NCI-H2029 (cell line): ENCODE data around the gene AHCYL2.
A peak's percentile ranks its signal among the peaks of the same experiment; 100 is the strongest.

Experiments
- DNase-seq: peaks from one replicate; lab custom pipeline; 2025; lab: John Stamatoyannopoulos, UW

The AHCYL2 gene

DNA sequence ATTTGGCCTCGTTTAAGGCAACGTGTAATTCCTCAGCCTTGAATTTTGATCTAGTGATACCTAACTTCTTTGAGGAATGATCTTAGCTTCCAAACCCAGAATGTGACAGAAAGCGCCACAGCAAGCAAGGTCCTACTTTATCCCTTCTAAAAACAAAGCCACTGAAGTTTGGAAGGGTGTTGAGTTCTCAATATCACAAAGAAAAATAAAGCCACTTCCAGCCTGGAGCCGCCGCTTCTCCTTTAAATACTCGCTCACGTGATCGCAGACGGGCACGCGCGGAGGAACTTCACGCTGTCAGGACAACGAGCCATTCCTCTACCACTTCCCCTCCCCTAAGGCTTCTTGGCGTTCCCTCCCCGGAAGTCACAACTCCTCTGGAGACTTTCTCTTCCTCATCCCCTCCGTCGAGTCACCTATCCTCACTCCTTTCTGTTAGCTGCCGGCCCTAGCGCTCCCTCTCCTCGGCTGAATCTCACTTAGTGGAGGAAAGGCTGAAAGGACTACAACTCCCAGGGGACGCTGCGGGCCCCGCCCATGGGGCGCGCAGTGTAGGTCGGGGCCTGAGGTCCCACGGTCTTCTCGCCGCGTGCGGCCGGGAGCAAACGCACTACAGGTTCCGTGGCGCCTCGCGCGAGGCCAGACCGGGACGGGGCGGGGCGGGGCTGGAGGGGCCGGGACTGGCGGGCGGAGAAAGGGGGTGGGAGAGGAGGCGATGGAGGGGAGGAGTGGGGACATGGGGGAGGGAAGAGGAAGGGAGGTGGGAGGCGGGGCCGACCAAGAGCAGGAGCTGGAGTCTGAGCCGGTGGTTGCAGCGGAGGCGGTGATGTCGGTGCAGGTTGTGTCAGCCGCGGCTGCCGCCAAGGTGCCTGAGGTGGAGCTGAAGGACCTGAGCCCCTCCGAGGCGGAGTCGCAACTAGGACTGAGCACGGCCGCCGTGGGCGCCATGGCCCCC is at the start of gene AHCYL2:
Gene AHCYL2, plus strand, starts transcription at position 780 of the 955 bp plus-strand sequence.
- peak; percentile 94 for DNase-seq

DNA sequence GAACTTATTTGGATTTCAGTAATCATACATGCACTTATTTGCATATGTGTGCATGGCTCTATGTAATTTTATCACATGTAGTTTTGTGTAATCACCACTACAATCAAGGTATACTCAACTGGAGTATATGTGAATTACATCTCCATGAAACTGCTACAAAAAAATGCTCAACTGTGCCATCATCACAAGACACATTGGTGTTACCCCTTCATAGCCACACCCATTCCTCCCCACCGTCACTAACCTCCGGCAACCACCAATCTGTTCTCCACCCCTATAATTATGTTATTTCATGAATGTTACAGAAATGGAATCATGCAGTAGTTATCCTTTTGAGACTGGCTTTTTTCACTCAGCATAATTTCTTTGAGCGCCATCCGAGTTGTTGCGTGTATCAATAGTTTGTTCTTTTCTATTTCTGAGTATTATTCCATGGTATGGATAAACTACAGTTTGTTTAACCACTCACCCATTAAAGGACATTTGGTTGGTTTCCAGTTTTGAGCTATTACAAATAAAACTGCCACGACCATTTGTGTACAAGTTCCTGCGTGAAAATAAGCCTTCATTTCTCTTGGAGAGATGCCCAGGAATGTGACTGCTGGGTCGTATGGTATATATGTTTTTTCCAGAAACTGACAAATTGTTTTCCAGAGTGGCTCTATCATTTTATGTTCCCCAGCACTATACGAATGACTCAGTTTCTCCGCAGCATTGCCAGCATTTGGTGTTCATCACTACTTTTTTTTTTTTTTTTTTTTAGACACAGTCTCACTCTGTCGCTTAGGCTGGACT is 47.7 kb upstream of the AHCYL2 start:
- no peak for DNase-seq

DNA sequence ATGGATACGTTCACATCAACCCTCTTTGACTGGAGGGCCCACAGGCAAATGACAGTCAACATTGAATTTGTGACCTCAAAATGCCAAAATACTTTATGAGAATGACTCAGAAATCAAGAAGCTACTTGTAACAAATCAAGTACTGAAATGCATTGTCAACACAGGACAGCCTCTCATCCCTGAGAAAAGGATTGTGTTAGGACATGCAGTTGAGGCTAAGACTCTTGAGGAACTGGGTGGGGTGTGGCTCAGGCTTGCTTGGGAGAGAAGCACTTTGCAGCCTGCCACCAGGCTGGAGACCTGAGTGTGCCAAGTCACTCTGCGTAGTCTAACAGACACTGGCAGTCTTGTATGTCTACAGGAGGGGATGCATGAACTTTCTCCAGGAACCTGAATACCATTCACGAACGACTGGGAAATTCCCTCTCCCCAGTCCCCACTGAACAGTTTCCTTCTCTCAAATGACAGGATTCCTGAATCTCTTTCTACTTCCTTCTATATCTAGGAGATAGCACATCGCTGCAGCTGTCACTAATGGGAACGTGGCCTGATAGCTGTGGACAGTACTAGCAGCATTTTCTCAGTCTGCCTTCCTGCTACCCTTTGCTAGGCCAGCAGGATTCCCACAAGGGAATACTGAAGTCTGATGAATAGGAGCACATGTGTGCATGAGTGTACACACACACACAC is 39.7 kb upstream of the AHCYL2 start:
- DNase-seq: no peak

DNA sequence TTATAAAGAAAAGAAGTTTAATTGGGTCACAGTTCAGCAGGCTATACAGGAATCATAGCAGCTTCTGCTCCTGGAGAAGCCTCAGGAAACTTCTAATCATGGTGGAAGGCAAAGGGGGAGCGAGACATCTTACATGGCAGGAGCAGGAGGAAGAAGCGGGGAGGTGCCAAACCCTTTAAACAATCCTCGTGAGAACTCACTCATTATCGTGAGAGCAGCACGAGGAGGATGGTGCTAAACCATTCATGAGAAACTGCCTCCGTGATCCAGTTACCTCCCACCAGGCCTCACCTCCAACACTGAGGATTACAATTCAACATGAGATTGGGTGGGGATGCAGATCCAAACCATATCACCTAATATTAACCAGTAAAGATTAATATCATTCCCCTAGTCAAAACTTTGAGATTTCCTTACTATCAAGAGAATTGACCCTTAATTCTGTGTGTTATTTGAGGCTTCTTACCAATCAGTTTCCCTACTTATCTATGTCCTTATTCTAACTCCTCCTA is 38.0 kb upstream of the AHCYL2 start:
- no peak for DNase-seq

DNA sequence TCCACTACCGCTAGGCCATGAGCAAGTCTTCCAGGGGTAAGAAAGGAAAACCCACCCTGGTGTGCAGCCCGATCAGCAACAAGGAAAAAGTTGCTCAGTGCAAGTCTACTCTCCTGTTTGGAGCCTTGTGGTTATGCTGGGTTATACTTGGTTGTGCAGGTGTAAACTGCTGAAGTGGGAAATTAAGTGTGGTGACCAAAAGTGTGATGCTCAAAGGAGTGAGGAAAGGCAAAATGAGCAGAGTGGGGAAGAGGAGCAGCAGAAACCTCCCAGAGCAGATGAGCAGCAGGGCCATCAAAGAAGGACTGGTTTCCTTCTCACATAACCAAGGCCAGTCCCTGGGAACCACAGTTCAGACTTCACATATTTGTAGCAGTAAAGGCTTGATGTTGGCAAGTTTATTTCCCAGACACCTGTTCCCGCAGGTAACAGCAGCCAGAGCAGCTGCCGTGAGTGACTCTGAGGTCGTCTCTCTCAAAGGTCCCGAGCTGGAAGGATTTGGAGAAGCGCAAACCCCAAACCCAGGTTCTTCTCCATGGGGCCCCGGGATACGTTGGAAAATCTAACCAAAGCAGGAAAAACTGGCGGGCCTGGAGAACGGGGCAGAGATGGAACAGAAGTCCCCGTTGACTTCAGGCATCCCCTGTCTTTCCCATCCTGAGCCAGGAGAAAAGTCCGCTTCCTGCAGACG is 37.0 kb upstream of the AHCYL2 start:
- no peak for DNase-seq

DNA sequence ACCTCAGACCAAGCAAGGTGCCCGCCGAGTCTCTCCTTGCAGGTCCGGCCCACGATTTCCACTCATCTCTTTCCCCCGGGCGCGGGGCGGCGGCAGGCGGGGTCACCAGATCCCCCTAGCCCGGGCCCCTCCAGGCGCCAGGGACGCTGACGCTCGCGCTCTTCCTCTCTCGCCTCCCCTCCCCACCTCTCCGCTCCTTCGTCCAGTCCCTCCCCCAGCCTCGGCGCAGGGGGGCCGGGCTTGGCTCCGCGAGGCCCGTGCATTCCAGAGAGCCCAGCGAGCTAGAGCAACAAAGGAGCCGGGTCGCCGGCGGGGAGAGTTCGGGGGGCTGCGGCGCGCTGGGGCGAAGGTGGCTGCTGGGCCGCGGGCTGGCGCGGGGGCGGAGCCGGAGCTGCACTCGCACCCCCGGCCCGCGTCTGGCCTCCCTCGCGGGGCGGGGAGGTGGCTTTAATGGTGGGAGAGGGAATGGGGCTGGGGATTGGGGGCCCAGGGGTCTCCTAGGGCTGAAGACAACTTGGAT is 36.4 kb upstream of the AHCYL2 start, which contains the start of gene SMO:
Gene SMO, plus strand, starts transcription at position 262 of the 520 bp plus-strand sequence. CDS start 519 bp downstream, outside the sequence.
- DNase-seq: no peak

DNA sequence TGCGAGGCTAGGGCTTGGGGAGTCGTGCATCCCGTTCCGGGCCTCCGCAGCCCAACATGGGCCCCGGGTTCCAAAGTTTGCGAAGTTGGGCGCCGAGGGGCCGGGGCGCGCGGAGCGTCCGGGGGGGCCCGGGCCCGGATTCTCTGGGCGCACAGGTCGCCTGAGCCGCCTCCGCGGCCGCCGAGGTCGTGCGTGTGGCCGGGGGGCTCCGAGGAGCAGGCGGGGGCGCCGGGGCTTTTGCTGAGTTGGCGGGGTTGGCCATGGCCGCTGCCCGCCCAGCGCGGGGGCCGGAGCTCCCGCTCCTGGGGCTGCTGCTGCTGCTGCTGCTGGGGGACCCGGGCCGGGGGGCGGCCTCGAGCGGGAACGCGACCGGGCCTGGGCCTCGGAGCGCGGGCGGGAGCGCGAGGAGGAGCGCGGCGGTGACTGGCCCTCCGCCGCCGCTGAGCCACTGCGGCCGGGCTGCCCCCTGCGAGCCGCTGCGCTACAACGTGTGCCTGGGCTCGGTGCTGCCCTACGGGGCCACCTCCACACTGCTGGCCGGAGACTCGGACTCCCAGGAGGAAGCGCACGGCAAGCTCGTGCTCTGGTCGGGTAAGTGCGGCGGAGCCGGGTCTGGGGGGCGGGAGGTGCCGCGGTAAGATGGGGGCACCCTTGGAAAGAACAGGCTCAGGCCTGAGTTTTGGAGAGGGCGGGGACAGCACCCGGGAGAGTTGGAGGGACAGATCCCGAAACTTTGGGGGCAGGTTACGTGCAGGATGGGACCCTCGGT is 35.8 kb upstream of the AHCYL2 start:
- no peak for DNase-seq

DNA sequence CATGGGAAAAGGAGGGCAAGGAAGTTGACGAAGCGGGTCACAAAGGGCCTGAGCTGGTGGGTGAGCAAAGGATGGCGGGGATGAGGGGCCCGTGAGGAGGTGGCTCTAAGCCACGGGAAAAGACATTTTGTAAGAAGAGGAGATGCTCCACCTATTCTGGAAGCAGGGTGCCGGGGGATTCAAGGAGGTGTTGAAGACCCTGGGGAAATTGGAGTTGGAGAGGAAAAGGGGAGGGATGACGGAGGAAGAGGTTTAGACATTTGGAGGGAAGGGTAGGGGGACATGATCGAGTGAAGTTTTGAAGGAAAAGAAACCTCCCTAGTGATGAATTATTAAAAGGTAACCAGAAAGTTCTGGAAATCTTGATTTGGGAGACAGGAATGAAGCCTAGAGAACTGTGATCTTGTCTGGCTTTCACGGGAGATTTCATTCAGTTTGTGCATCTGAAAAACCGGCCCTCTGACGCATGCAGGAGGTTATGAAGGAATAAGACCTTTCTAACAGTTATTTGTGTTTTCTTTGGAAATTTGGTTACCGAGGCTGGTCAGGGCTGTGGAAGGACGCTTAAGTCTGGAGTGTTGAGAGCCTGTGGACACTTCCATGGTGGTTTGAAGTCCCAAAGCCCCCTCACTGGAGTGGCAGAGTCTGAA is 35.0 kb upstream of the AHCYL2 start:
- DNase-seq: no peak

DNA sequence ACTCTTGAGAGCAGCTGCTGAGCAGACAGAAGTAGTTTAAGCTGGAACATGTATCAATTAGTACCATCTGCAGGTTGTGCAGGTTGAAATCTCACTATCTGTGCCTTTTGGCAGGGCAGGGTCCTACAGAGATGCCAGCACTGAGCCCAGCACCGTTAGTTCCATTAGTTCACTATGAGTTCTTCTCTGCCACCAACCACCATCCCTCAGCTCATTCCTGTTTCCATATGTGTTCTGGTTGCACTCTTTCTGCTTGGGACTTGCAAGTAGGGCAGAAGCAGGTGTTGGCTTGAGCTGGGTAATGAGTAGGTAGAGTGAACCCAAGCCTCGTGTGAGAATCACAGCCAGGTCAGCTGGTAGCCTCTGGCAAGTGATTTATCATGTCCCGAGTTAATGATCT is 33.6 kb upstream of the AHCYL2 start:
- no peak for DNase-seq

DNA sequence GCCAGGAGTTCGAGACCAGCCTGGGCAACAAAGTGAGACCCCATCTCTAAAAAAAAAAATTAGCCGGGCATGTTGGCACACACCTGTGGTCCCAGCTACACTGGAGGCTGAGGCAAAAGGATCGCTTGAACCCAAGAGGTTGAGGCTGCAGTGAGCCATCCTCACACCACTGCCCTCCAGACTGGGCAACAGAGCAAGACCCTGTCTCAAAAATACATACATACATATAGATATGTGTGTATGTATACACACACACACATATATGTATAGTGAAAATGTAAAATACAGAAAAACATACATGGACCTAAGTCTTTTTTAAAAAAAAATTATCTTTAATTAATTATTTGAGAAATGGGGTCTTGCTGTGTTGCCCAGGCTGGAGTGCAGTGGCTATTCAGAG is 30.9 kb upstream of the AHCYL2 start:
- DNase-seq: no peak

DNA sequence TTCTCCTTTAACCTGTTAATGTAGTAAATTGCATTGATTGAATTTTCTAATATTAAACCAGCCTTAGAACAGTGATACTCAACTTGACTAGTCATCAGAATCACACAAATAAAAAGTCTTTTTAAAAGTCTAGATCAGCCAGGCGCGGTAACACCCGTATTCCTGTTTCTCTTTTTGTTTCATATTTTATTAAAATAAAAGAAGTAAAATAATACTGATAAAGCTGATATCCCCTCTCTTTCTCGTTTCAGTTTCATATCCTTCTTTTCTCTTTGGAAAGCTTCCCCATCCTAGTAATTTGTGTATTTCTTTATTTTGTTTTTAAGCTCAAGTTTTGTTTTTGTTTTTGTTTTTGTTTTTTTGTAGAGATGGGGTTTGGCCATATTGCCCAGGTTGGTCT is 27.1 kb upstream of the AHCYL2 start:
- no peak for DNase-seq

DNA sequence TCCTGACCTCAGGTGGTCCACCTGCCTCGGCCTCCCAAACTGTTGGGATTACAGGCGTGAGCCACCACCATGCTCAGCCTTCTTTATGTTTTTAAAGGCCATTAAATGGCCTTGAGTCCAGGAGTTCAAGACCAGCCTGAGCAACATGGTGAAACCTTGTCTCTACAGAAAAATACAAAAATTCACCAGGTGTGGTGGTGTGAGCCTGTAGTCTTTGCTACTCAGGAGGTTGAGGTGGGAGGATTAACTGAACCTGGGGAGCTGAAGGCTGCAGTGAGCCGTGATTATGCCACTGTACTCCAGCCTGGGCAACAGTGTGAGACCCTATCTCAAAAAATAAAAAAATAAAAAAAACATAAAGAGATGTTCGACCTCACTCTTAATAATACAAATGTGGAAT is 25.4 kb upstream of the AHCYL2 start:
- no peak for DNase-seq

DNA sequence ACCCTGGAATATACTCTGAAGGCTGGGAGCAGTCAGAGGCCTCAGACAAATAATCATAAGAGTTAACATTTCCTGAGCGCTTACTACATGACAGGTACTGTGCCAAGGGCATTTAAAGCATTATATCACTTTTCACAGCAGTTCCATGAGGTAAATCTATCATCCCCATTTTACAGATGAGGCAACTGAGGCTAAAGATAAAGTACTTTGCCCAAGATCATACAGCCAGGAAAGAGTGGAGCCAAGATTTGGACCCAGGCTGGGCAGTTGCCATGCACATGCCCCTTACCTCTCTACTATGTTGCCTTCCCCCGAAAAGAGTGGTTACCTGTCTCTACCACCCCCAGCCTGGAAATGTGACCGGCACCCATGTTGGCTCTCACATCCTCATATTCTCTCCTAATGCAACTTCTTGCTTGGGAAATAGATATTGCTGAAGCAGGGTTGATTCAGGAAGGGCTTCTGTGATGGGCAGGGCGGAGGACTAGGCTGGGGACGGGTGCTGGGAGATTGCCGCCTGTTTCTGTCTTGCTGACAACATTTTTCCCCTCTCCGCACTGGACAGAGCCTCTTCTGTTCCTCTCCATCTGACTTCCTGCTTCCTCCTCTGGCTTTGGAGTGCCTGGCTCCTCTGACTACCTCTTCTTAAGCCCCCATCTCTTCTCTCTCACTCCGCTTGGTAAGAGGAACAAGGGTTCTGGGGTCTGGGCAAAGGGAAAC is 22.6 kb upstream of the AHCYL2 start:
- DNase-seq: no peak

DNA sequence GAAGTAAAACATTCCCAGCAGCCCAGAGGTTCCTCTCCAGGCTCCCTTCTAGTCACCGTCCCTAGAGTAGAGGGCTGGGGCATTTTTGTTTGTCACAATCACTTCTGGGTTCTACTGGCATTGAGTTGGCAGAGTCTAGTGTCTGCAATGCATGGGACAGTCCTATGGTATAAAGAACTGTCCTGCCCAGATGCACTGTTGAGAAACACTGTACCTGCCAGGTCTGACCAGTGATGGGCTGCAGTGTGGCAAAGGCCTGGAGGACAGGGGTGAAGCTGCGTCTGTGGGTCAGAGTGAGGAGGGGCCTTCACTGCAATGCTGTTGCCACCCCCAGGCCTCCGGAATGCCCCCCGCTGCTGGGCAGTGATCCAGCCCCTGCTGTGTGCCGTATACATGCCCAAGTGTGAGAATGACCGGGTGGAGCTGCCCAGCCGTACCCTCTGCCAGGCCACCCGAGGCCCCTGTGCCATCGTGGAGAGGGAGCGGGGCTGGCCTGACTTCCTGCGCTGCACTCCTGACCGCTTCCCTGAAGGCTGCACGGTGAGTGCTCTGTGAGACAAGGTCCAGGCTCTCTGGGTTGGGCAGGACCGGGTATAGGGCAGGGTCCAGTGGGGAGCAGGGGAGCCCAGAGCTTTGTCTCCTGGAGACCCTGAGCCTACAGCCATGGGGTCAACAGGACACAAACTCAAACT is 21.6 kb upstream of the AHCYL2 start:
- DNase-seq: no peak

DNA sequence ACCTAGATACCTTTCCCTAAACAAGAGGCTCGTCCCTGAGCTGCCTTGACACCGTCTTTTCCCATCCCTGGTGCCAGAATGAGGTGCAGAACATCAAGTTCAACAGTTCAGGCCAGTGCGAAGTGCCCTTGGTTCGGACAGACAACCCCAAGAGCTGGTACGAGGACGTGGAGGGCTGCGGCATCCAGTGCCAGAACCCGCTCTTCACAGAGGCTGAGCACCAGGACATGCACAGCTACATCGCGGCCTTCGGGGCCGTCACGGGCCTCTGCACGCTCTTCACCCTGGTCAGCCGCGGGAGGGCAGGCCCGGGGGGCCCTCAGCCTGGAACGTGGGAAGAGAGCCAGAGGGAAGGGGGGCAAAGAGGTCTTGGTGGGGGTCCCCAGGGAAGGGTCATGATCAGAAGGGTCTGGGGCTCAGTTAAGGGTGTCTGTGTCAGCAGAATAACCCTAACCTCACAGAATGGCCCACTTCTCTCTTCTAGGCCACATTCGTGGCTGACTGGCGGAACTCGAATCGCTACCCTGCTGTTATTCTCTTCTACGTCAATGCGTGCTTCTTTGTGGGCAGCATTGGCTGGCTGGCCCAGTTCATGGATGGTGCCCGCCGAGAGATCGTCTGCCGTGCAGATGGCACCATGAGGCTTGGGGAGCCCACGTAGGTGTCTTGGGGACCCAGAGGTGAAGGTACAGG is 19.6 kb upstream of the AHCYL2 start:
- no peak for DNase-seq

DNA sequence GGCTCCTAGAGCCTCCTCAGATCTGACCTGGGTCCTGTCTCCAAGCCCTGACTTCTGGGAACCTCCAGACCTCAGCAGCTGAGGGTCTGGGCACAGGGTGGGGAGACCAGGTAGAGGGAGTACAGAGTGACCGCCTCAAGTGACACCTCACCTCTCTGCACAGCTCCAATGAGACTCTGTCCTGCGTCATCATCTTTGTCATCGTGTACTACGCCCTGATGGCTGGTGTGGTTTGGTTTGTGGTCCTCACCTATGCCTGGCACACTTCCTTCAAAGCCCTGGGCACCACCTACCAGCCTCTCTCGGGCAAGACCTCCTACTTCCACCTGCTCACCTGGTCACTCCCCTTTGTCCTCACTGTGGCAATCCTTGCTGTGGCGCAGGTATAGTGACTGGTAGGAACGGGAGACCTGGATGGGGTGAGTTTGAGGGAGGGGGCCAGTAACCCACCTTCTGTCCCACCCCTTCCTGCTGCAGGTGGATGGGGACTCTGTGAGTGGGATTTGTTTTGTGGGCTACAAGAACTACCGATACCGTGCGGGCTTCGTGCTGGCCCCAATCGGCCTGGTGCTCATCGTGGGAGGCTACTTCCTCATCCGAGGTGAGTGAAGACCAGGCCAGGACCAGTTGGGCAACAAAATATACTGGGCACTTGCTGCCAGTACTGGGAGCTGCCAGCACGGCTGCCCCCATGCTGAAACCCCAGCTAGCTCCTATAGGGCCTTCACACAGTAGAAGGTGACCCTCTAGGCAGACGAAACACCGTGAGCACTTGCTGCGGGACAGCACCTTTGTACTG is 18.6 kb upstream of the AHCYL2 start:
- no peak for DNase-seq

DNA sequence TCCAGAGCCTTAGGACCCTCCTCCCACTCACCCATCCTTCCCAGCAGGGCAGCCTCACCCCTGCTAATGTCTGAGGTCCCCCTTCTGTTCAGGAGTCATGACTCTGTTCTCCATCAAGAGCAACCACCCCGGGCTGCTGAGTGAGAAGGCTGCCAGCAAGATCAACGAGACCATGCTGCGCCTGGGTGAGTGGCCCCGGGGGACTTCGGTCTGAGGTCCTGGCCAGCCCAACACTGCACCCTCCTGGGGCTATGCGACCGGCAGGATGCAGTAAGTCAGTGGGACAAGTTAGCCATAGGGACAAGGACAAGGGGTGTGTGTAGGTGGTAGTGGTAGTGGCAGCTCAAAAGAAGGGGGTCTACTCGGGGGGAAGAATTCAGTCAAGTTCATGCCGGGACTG is 16.2 kb upstream of the AHCYL2 start:
- no peak for DNase-seq
